GM18520 (cell line): ENCODE data around the gene PUM1.

Experiments
- ATAC-seq: cut with Tn5 transposase; IDR thresholded peaks from one replicate; pipeline ENCODE4 v1.9.1; 2021; ENCODE audit not compliant: unreplicated experiment

The PUM1 gene

GRCh38 chr1:31029026-31029425, 36.5 kb downstream of the PUM1 start:
- no peak for ATAC-seq

GRCh38 chr1:31027693-31028526, 37.6 kb downstream of the PUM1 start:
- no peak for ATAC-seq

GRCh38 chr1:31022259-31022658, 43.3 kb downstream of the PUM1 start:
- ATAC-seq: no peak

GRCh38 chr1:31020007-31020790, 45.3 kb downstream of the PUM1 start:
- ATAC-seq: no peak

DNA sequence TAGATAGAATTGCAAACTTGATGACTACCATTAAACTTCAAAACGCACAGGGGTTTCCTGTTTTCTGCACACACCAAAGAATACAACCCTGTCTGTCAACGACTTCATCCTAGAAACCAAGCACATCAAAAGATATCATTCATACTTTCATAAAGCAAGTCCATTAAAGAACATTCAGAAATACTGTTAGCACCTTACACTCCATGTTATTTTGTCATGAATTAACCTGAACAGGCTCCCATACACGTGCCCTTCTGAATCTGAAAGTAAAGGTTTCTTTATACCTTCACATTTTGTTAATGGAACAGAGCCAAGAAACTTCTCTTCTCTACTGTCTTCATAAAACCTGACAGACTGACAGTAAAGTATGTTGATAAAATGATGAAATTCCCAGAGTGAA, 46.1 kb downstream of the PUM1 start:
- ATAC-seq: no peak

- no peak for ATAC-seq
These were observed 48.6 kb downstream of the PUM1 start for GRCh38 chr1:31016868-31017267.

DNA sequence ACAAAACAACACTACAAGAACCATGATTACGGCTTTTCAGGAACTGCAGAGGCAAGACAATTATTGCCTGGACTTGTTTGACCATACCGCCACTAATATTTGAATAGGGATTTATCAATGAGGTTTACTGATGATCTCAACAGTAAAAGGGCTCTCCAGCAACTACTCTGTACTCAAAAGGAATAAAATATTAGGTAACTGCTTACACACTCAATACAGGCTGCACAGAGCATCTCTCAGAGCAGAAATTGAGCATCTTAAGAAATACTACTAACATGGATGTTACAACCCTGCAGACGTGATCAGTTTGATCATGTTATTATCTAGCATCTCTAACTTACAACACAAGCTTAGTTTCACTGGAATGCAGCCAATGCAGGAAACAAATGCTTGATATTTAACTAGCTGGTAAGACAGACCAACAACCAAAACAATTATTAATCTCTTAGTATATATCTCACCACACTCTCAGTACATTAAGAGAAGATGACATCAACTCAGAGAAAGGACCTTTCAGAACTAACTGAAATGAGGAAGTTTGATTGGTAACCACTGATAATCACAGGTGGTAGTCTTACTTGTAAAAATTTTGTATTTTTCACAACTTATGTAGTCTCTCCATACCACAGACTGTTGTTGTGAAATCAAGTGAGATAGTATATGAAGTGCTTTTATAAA, 52.2 kb downstream of the PUM1 start:
- peak; percentile 44 for ATAC-seq

DNA sequence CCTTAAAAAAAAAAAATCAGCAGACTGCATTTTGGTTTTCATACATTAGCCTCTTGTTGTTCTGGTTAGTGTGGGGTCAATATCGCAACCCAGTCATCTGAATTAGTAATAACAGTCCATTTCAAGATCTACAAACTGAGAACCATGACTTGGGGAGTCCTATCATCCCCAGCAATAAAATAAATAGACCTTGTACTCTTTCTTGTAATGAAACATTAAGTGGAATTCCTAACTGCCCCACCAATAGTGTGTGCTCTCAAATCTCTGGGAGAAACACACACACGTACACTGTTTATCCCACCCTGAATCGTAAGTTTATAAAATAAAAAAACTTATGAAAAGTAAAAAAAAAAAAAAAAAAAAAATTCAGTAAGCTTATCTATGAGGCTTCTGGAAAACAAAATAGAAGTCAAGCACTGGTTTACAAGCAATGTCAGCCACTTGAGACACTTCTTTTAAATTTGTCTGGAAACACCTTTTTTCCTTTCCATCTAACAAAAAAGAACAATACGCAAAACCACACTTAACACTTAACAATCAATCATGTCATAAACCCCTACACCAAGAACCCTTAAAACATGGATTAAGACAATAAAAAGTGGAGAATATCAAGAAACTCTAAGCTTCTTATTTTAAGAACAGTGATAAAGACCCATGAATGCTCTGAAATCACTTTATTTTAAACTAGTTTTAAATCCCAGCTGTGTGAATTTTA, 53.1 kb downstream of the PUM1 start:
- ATAC-seq: no peak

GRCh38 chr1:31011719-31012118, 53.8 kb downstream of the PUM1 start:
- ATAC-seq: no peak

DNA sequence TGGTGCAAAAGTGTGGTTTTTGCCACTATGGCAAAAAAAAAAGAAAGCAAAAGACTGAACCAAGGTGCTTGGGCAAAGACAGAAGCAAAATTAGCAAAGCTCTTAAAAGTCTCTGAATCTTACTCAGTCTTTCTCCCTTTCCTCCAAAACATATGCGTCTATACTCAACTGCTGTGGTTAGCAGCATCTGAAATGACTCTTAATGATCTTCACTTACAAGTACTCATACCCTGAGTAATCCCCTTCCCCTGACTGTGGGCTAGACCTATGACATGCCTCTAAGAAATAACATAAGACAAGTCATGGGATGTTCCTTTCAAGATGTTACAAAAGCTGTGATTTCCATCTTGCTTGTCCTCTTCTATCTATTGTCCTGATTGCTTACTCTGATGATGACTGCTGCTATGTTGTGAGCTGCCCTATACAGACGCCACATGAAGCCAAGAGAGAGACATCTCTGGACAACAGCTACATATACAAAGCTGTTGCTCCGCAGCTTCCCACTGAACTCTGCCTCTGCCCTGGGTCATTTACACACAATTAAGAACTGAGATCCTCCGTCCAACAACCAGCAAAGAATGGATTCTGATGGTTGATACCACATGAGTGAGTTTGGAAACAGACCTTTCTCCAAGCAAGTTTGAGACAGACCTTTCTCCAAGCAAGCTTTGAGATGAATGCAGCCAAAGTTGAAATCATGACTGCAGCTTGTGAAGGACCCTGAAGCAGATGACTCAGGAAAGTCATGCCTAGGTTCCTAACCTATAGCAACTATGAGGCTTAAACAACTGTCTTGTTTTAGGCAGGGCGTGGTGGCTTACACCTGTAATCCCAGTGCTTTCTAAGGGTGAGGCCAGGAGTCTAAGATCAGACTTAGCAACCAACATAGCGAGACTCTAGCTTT, 55.2 kb downstream of the PUM1 start:
- ATAC-seq: peak; percentile 63

- ATAC-seq: no peak
These were observed 58.0 kb downstream of the PUM1 start for GRCh38 chr1:31007462-31007991.

GRCh38 chr1:31006747-31007146, 58.8 kb downstream of the PUM1 start:
- no peak for ATAC-seq

DNA sequence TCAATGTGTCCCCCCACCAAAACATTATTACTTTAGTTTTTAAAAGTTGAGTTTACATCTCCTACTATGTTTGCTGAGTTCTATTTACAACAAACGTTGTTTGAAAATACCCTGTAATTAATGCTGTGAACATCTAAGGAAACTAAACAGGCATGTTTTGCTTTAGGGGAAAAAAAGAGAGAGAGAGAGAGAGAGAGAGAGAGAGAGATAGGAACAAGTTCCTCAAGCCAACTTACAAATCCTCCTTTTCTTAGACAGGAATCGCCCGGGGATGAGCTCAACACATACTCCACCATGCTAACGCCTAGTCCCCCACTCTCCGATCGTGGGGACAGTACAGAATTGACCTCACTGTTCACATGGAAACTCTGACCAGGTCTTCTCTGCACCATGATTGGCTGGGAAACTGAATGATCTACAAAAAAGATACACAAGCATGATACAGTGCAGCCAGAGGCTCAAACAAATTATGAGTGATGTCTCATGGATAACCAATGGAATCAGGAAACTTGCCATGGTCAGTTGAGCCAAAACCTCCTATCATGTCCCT, 59.8 kb downstream of the PUM1 start:
- ATAC-seq: no peak

DNA sequence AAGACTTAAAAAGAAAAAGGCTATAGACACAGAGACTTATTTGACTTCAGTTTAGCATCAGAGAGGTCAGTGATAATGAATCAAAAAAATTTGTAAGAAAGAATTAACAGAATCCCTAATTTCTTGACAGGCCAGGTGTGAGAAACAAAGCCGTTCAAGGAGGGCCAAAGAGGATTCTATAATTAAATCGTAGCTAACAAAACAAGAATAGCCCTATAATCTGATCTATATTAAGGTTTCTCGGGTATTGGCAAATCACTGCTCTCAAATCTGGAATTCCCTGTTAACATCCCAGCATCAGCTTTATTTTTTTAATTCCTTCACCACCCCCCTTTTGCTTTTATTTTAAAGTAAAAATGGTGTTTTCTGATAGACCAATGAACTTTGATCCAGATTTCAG, 60.3 kb downstream of the PUM1 start:
- no peak for ATAC-seq

DNA sequence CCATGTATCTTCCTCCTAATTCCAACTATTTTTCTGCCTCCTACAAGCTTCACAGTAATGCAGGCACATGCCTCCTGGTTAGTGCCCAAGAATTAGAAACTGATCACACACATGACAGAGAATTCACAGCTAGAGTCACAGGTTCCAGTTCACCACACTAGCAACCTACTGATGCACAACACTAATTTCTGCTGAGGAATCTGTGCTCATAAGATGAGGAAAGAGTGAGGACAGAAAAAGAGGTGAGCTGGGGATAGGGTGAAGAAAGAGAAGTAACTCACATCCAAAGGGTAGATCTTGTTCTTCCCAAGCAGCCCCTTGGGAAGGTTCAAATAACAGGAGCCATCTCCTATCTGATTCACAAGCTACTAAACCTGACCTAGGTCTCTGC, 61.3 kb downstream of the PUM1 start:
- no peak for ATAC-seq

- ATAC-seq: no peak
These were observed 61.8 kb downstream of the PUM1 start for GRCh38 chr1:31003613-31004230.

GRCh38 chr1:31000301-31000700, 65.2 kb downstream of the PUM1 start:
- no peak for ATAC-seq

- ATAC-seq: no peak
These were observed 66.6 kb downstream of the PUM1 start for GRCh38 chr1:30998887-30999286.

DNA sequence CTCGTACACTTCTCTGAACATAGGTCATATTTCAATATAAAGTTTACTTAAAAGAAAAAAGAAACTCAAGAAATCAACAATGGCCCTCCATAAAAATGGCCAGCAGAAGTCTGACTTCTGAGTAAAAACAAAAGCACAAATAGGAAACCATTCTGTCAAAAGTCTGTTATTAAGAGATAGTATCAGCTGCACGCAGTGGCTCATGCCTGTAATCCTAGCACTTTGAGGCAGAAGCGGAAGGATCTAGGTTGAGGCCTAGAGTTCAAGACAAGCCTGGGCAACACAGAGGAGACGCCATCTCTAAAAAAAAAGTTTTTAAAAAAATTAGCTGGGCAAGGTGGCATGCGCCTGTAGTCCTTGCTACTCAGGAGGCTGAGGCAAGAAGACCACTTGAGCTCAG, 67.3 kb downstream of the PUM1 start:
- ATAC-seq: no peak
